Uterus (tissue), 4 donors: ENCODE data around the gene AGBL4. TPM values are rescaled to one million over a fixed set of nuclear protein-coding genes. Genes with fewer than 3 reads are reported as not detected.

ENCODE experiments used
- DNase-seq, 2 donors: peaks; one replicate each; pipeline ENCODE4 v3.0.0-alpha.2; 2019 to 2020
- H3K27ac ChIP-seq, 2 donors: fragments of 200-600 bp; sonication (generic); 1 replicate in 1 of 2; 2 replicates in 1 of 2; pipeline ENCODE4 v1.5.1; 2016 to 2018
- H3K27me3 ChIP-seq, 2 donors: fragments of 200-600 bp; sonication (generic); one replicate each; pipeline ENCODE4 v1.5.1; 2018 to 2019; ENCODE audit warnings: control low read depth in 1 of 2
- H3K36me3 ChIP-seq, 2 donors: fragments of 200-600 bp; sonication (generic); one replicate each; pipeline ENCODE4 v1.5.1; 2019; ENCODE audit warnings: control low read depth in 1 of 2
- H3K4me1 ChIP-seq, 2 donors: fragments of 200-600 bp; sonication (generic); one replicate each; pipeline ENCODE4 v1.5.1; 2018 to 2019; ENCODE audit warnings: control low read depth in 1 of 2
- H3K4me3 ChIP-seq, 2 donors: fragments of 200-600 bp; sonication (generic); 1 replicate in 1 of 2; 2 replicates in 1 of 2; pipeline ENCODE4 v1.5.1; 2018 to 2019; ENCODE audit warnings: mild to moderate bottlenecking in 1 of 2
- H3K9me3 ChIP-seq, 2 donors: fragments of 200-600 bp; sonication (generic); one replicate each; pipeline ENCODE4 v1.5.1; 2019; ENCODE audit warnings: control low read depth in 1 of 2
- POLR2A ChIP-seq, 2 donors: fragments of 450-650 bp; IDR thresholded peaks; one replicate each; pipeline ENCODE4 v1.6.1; 2016; ENCODE audit warnings: antibody characterized with exemption in 2 of 2, mild to moderate bottlenecking in 1 of 2, moderate library complexity in 1 of 2
- intact Hi-C: fragments of 100-400 bp; cut with DNase I; formaldehyde crosslinking; loops from one replicate; pipeline ENCODE4 v1.15.1; 2023; ENCODE audit warnings: low total_unique reads
- total RNA-seq, 4 donors: library from RNA; depleted of rRNA in 3 of 4; stranded (reverse); fragments of >200 nt in 3 of 4; gene quantifications; one replicate each; pipeline versions ENCODE4 v1.1.0 to v1.2.4, GENCODE V29; 2014 to 2023
- TF ChIP-seq, protein P1 (sequence below), 4 experiments: fragments of 200-600 bp in 2 of 4; fragments of 450-650 bp in 2 of 4; sonication (generic) in 2 of 4; IDR thresholded peaks; one replicate each; pipeline ENCODE4 v1.5.1; 2016 to 2019; ENCODE audit warnings: antibody characterized with exemption in 4 of 4, mild to moderate bottlenecking in 2 of 4, moderate library complexity in 1 of 4
- donor health status: DM: yes; HTN: yes; CAD: no.

Gene AGBL4
- total RNA-seq, 4 donors from 2014 or later, result 0.85 to 1.9 TPM; not detected in 2

GRCh38 chr1:48677306-48678287 lies 1346.2 kb downstream of the AGBL4 start:
- Histone ChIP-seq H3K4me1 (no peaks in the 10 kb centered on the region), H3K36me3 (no peaks in the 10 kb centered on the region), H3K9me3 (no peaks in the 10 kb centered on the region), H3K4me3 (no peak overlapping the region), H3K27ac (no peak overlapping the region), H3K27me3 (no peaks in the 10 kb centered on the region)
- TF ChIP-seq, protein P1, sequence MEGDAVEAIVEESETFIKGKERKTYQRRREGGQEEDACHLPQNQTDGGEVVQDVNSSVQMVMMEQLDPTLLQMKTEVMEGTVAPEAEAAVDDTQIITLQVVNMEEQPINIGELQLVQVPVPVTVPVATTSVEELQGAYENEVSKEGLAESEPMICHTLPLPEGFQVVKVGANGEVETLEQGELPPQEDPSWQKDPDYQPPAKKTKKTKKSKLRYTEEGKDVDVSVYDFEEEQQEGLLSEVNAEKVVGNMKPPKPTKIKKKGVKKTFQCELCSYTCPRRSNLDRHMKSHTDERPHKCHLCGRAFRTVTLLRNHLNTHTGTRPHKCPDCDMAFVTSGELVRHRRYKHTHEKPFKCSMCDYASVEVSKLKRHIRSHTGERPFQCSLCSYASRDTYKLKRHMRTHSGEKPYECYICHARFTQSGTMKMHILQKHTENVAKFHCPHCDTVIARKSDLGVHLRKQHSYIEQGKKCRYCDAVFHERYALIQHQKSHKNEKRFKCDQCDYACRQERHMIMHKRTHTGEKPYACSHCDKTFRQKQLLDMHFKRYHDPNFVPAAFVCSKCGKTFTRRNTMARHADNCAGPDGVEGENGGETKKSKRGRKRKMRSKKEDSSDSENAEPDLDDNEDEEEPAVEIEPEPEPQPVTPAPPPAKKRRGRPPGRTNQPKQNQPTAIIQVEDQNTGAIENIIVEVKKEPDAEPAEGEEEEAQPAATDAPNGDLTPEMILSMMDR (IDR thresholded peaks at IDR 0.05), result peak; percentile 26 to 35 (median 32)
- no peak for TF ChIP-seq POLR2A (IDR thresholded peaks at IDR 0.05)
- DNase-seq, result peak; percentile 19 to 20
- intact Hi-C loops, result no loop called here

DNA sequence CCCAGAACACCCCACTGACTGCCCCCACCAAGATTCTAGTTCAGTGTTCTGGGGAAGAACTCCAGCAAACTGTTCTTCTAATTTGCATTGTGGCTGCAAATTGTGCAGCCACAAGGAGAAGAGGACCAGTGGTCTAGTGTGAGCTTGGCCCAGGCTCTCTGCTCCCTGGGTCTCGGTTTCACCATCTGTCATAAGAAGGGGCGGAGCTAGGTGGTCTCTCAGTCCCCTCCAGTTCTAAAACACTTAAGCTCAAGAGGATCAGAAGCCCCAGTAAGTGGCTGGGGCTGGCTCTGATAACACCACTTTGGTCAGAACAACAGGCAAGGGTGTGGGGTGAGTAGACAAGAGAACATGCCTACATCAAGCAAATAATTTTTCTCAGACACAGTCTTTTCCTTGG lies 1346.9 kb downstream of the AGBL4 start:
- Histone ChIP-seq H3K36me3 (no peaks in the 10 kb centered on the region), H3K9me3 (no peaks in the 10 kb centered on the region), H3K27me3 (no peaks in the 10 kb centered on the region), H3K4me3 (no peak overlapping the region), H3K27ac (no peak overlapping the region), H3K4me1 (no peaks in the 10 kb centered on the region)
- intact Hi-C loops, result no loop called here
- TF ChIP-seq, protein P1 (IDR thresholded peaks at IDR 0.05), result no peak
- no peak for TF ChIP-seq POLR2A (IDR thresholded peaks at IDR 0.05)
- no peak for DNase-seq

DNA sequence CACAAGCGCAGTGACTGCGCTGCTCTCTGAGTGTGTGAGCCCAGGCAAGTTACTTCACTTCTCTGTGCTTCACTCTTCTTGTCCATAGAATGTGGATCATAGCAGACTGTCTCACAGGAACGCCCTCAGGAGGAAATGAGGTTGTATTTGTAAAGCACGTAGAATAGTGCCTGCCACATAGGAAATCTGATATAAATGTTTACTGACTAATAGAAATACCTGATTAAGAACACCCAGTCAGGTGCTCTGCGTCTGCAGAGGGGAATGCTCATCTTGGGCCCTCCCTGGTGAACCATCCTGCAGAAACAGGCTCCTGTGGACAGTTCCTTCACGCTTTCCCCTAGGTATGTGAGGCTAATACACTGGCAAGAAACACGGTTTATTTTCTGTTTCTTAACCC lies 1347.4 kb downstream of the AGBL4 start:
- Histone ChIP-seq H3K27ac (no peak overlapping the region), H3K4me3 (no peak overlapping the region), H3K9me3 (no peaks in the 10 kb centered on the region), H3K27me3 (no peaks in the 10 kb centered on the region), H3K4me1 (no peaks in the 10 kb centered on the region), H3K36me3 (no peaks in the 10 kb centered on the region)
- no peak for TF ChIP-seq POLR2A (IDR thresholded peaks at IDR 0.05)
- TF ChIP-seq, protein P1 (IDR thresholded peaks at IDR 0.05), result no peak
- intact Hi-C loops, result no loop called here
- DNase-seq, result no peak

- H3K4me1 ChIP-seq, result no peaks in the 10 kb centered on the region
- H3K27ac ChIP-seq, result no peak overlapping the region
- no peak for DNase-seq
- no peaks in the 10 kb centered on the region for H3K36me3 ChIP-seq
- H3K9me3 ChIP-seq, result no peaks in the 10 kb centered on the region
- intact Hi-C loops, result no loop called here
- TF ChIP-seq, protein P1 (IDR thresholded peaks at IDR 0.05), result no peak
- no peak for TF ChIP-seq POLR2A (IDR thresholded peaks at IDR 0.05)
- H3K27me3 ChIP-seq, result no peaks in the 10 kb centered on the region
- no peak overlapping the region for H3K4me3 ChIP-seq
These were observed 1348.5 kb downstream of the AGBL4 start for GRCh38 chr1:48675251-48675650.

DNA sequence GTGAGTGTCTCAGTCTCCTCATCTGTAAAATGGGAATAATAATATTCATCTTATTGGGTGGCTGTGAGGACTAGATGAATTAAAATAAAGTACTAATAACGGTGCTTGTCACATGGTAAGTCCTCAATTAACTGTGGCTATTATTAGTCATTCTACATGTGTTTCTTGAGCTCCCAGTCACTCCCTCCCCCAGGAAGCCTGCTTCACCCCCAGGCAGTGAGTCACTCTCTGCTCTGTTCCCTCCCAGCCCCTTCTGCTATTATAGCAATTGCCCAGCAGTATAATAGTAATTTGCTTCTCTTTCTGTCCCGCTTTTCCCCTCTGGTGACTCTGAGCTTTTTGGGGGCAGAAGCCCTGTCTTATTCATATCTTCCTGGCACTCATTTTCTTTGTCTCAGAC lies 1349.1 kb downstream of the AGBL4 start:
- Histone ChIP-seq H3K9me3 (no peaks in the 10 kb centered on the region), H3K36me3 (no peaks in the 10 kb centered on the region), H3K27me3 (no peaks in the 10 kb centered on the region), H3K4me1 (no peaks in the 10 kb centered on the region), H3K27ac (no peak overlapping the region), H3K4me3 (no peak overlapping the region)
- intact Hi-C loops, result no loop called here
- no peak for DNase-seq
- TF ChIP-seq, protein P1 (IDR thresholded peaks at IDR 0.05), result no peak
- TF ChIP-seq POLR2A (IDR thresholded peaks at IDR 0.05), result no peak
